ENCODE data around the gene CRTC3.

The CRTC3 gene

GRCh38 chr15:90564051-90564450, 34.3 kb downstream of the CRTC3 start:
- Histone ChIP-seq H2AFZ (no peak overlapping the region), H3K36me3 (ENCODE audit: control insufficient read depth, insufficient read depth, low read length) (no peaks in the 10 kb centered on the region), H3K4me2 (ENCODE audit: low read length) (no peak overlapping the region), H3K9ac (no peak overlapping the region), H3K9me3 (ENCODE audit: control insufficient read depth, low read length) (no peaks in the 10 kb centered on the region), H3K4me1 (no peaks in the 10 kb centered on the region), H3K4me3 (ENCODE audit: low read depth, low read length) (no peak overlapping the region), H3K27ac (no peak overlapping the region), H3K79me2 (peaks cover 11% of the 10 kb centered on the region), H3K27me3 (ENCODE audit: control insufficient read depth, insufficient read depth, low read length) (no peaks in the 10 kb centered on the region)
- no peak for TF ChIP-seq CTCF (IDR thresholded peaks at IDR 0.05)

DNA sequence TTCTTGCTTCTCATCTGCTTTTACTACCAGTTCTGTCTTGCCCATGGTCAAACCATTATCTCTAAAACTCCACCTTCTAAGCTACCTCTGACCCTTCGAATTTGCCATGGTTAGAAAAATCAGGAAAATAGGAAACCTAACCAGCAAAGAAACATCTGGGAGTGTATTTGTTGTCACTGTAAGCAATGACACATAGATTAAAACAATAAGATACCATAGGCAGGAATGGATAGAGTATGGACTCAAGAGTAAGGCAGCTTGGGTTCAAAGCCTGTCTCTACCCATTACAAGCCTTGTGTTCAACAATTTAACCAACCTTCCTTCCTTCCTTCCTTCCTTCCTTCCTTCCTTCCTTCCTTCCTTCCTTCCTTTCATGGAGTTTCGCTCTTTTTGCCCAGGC, 34.9 kb downstream of the CRTC3 start:
- no peaks in the 10 kb centered on the region for H3K9me3 ChIP-seq (ENCODE audit: control insufficient read depth, low read length)
- no peak overlapping the region for H3K4me2 ChIP-seq (ENCODE audit: low read length)
- H3K4me1 ChIP-seq, result no peaks in the 10 kb centered on the region
- H3K36me3 ChIP-seq (ENCODE audit: control insufficient read depth, insufficient read depth, low read length), result no peaks in the 10 kb centered on the region
- H2AFZ ChIP-seq, result no peak overlapping the region
- peaks cover 11% of the 10 kb centered on the region for H3K79me2 ChIP-seq
- no peak overlapping the region for H3K9ac ChIP-seq
- H3K27me3 ChIP-seq (ENCODE audit: control insufficient read depth, insufficient read depth, low read length), result no peaks in the 10 kb centered on the region
- no peak overlapping the region for H3K4me3 ChIP-seq (ENCODE audit: low read depth, low read length)
- no peak for TF ChIP-seq CTCF (IDR thresholded peaks at IDR 0.05)
- no peak overlapping the region for H3K27ac ChIP-seq

GRCh38 chr15:90565866-90566265, 36.1 kb downstream of the CRTC3 start:
- no peak overlapping the region for H3K27ac ChIP-seq
- no peak overlapping the region for H3K4me2 ChIP-seq (ENCODE audit: low read length)
- no peaks in the 10 kb centered on the region for H3K4me1 ChIP-seq
- TF ChIP-seq CTCF (IDR thresholded peaks at IDR 0.05), result no peak
- H3K79me2 ChIP-seq, result peaks cover 11% of the 10 kb centered on the region
- H3K9me3 ChIP-seq (ENCODE audit: control insufficient read depth, low read length), result no peaks in the 10 kb centered on the region
- H3K4me3 ChIP-seq (ENCODE audit: low read depth, low read length), result no peak overlapping the region
- no peaks in the 10 kb centered on the region for H3K27me3 ChIP-seq (ENCODE audit: control insufficient read depth, insufficient read depth, low read length)
- H2AFZ ChIP-seq, result no peak overlapping the region
- no peaks in the 10 kb centered on the region for H3K36me3 ChIP-seq (ENCODE audit: control insufficient read depth, insufficient read depth, low read length)
- no peak overlapping the region for H3K9ac ChIP-seq

GRCh38 chr15:90570643-90571042, 40.9 kb downstream of the CRTC3 start:
- H3K4me3 ChIP-seq (ENCODE audit: low read depth, low read length), result no peak overlapping the region
- no peaks in the 10 kb centered on the region for H3K36me3 ChIP-seq (ENCODE audit: control insufficient read depth, insufficient read depth, low read length)
- H3K27ac ChIP-seq, result no peak overlapping the region
- H3K4me1 ChIP-seq, result no peaks in the 10 kb centered on the region
- no peak for TF ChIP-seq CTCF (IDR thresholded peaks at IDR 0.05)
- H2AFZ ChIP-seq, result no peak overlapping the region
- no peaks in the 10 kb centered on the region for H3K27me3 ChIP-seq (ENCODE audit: control insufficient read depth, insufficient read depth, low read length)
- H3K79me2 ChIP-seq, result peaks cover 4% of the 10 kb centered on the region
- no peak overlapping the region for H3K9ac ChIP-seq
- H3K9me3 ChIP-seq (ENCODE audit: control insufficient read depth, low read length), result no peaks in the 10 kb centered on the region
- H3K4me2 ChIP-seq (ENCODE audit: low read length), result no peak overlapping the region

GRCh38 chr15:90571063-90571541, 41.4 kb downstream of the CRTC3 start:
- TF ChIP-seq CTCF (IDR thresholded peaks at IDR 0.05), result no peak

More at GRCh38 chr15:90571063-90571541, 41.4 kb downstream of the CRTC3 start:
- H3K27ac ChIP-seq, result no peak overlapping the region
- no peak overlapping the region for H3K4me2 ChIP-seq (ENCODE audit: low read length)
- H3K4me3 ChIP-seq (ENCODE audit: low read depth, low read length), result no peak overlapping the region
- no peaks in the 10 kb centered on the region for H3K27me3 ChIP-seq (ENCODE audit: control insufficient read depth, insufficient read depth, low read length)
- no peak overlapping the region for H3K9ac ChIP-seq
- no peaks in the 10 kb centered on the region for H3K4me1 ChIP-seq
- H3K9me3 ChIP-seq (ENCODE audit: control insufficient read depth, low read length), result no peaks in the 10 kb centered on the region
- no peak overlapping the region for H2AFZ ChIP-seq
- no peaks in the 10 kb centered on the region for H3K36me3 ChIP-seq (ENCODE audit: control insufficient read depth, insufficient read depth, low read length)
- peaks cover 4% of the 10 kb centered on the region for H3K79me2 ChIP-seq

Measured in parathyroid adenoma (tissue), 2 donors.